H9 (cell line): Measurements from ENCODE around the gene ZBTB38. TPM values are rescaled to one million over a fixed set of nuclear protein-coding genes. Genes with fewer than 3 reads are reported as not detected.

Source experiments
- DNase-seq: peaks from one replicate; pipeline ENCODE4 v3.0.0-alpha.2; 2017
- H2AFZ ChIP-seq: one replicate; pipeline ENCODE4 v1.6.1; 2013; ENCODE audit warnings: mild to moderate bottlenecking, low read length, control low read depth, moderate library complexity
- H2AK5ac ChIP-seq: 2 replicates; pipeline ENCODE4 v1.6.1; 2013; ENCODE audit warnings: low read length, control low read depth, mixed read lengths; ENCODE audit not compliant: insufficient read length
- H2BK120ac ChIP-seq: one replicate; pipeline ENCODE4 v1.6.1; 2013; ENCODE audit warnings: low read depth, mild to moderate bottlenecking, low read length, control low read depth, inconsistent platforms; ENCODE audit not compliant: poor library complexity, severe bottlenecking
- H2BK12ac ChIP-seq: 2 replicates; pipeline ENCODE4 v1.6.1; 2013; ENCODE audit warnings: low read length, control low read depth, mixed read lengths, low read depth; ENCODE audit not compliant: insufficient read length
- H2BK15ac ChIP-seq: 2 replicates; pipeline ENCODE4 v1.6.1; 2013; ENCODE audit warnings: low read depth, low read length, control low read depth
- H2BK20ac ChIP-seq: one replicate; pipeline ENCODE4 v1.6.1; 2013; ENCODE audit warnings: low read depth, mild to moderate bottlenecking, low read length, control low read depth, inconsistent platforms; ENCODE audit not compliant: poor library complexity, severe bottlenecking
- H2BK5ac ChIP-seq: 2 replicates; pipeline ENCODE4 v1.6.1; 2013; ENCODE audit warnings: low read length, control low read depth, mixed read lengths; ENCODE audit not compliant: insufficient read length
- H3K14ac ChIP-seq: 2 replicates; pipeline ENCODE4 v1.6.1; 2013; ENCODE audit warnings: low read length, control low read depth; ENCODE audit not compliant: insufficient read depth
- H3K18ac ChIP-seq: 2 replicates; pipeline ENCODE4 v1.6.1; 2013; ENCODE audit warnings: low read depth, mild to moderate bottlenecking, mixed read lengths, low read length, control low read depth; ENCODE audit not compliant: insufficient read length
- H3K23ac ChIP-seq: 2 replicates; pipeline ENCODE4 v1.6.1; 2013; ENCODE audit warnings: low read length, control low read depth, mixed read lengths, low read depth; ENCODE audit not compliant: insufficient read length
- H3K23me2 ChIP-seq: 2 replicates; pipeline ENCODE4 v1.6.1; 2013; ENCODE audit warnings: low read depth, mild to moderate bottlenecking, mixed read lengths, low read length, control low read depth; ENCODE audit not compliant: insufficient read length, poor library complexity, severe bottlenecking
- H3K27ac ChIP-seq: 2 replicates; pipeline ENCODE4 v1.5.1; 2013; ENCODE audit warnings: low read length, control low read depth, mixed read lengths, low read depth; ENCODE audit not compliant: insufficient read length
- H3K27me3 ChIP-seq: 2 replicates; pipeline ENCODE4 v1.6.1; 2013; ENCODE audit warnings: low read length, control low read depth, inconsistent platforms; ENCODE audit not compliant: insufficient read depth
- H3K4ac ChIP-seq: 2 replicates; pipeline ENCODE4 v1.6.1; 2013; ENCODE audit warnings: low read depth, mild to moderate bottlenecking, control low read depth, inconsistent platforms, low read length, moderate library complexity
- H3K4me1 ChIP-seq: 2 replicates; pipeline ENCODE4 v1.6.1; 2013; ENCODE audit warnings: low read length, control low read depth, inconsistent platforms; ENCODE audit not compliant: insufficient read depth
- H3K4me2 ChIP-seq: 2 replicates; pipeline ENCODE4 v1.6.1; 2013; ENCODE audit warnings: low read length, control low read depth, mixed read lengths; ENCODE audit not compliant: insufficient read length, insufficient read depth
- H3K56ac ChIP-seq: 2 replicates; pipeline ENCODE4 v1.6.1; 2013; ENCODE audit warnings: low read depth, mild to moderate bottlenecking, mixed read lengths, low read length, control low read depth; ENCODE audit not compliant: insufficient read length
- H3K79me1 ChIP-seq: 2 replicates; pipeline ENCODE4 v1.6.1; 2013; ENCODE audit warnings: low read depth, mild to moderate bottlenecking, moderate library complexity, low read length, control low read depth, inconsistent platforms; ENCODE audit not compliant: insufficient read depth, poor library complexity, severe bottlenecking
- H3K79me2 ChIP-seq: 2 replicates; pipeline ENCODE4 v1.6.1; 2013; ENCODE audit warnings: low read length, control low read depth, inconsistent platforms; ENCODE audit not compliant: insufficient read depth
- H3K9ac ChIP-seq: 2 replicates; pipeline ENCODE4 v1.6.1; 2013; ENCODE audit warnings: low read length, control low read depth, mixed read lengths; ENCODE audit not compliant: insufficient read length; ENCODE audit errors: extremely low read depth
- H3K9me3 ChIP-seq: one replicate; pipeline ENCODE4 v1.6.1; 2013; ENCODE audit warnings: low read depth, low read length, inconsistent platforms; ENCODE audit not compliant: control insufficient read depth
- H3T11ph ChIP-seq: one replicate; pipeline ENCODE4 v1.6.1; 2013; ENCODE audit warnings: mild to moderate bottlenecking, low read length, control low read depth, inconsistent platforms
- H4K20me1 ChIP-seq: one replicate; pipeline ENCODE4 v1.6.1; 2013; ENCODE audit not compliant: control insufficient read depth, insufficient read length, insufficient read depth
- H4K5ac ChIP-seq: 2 replicates; pipeline ENCODE4 v1.6.1; 2013; ENCODE audit warnings: low read depth, mild to moderate bottlenecking, mixed read lengths, low read length, control low read depth; ENCODE audit not compliant: insufficient read length
- H4K8ac ChIP-seq: replicated peaks from 2 replicates; pipeline ENCODE4 v1.6.1; 2013; ENCODE audit warnings: low read length, control low read depth, mixed read lengths, low read depth; ENCODE audit not compliant: insufficient read length
- H4K91ac ChIP-seq: 2 replicates; pipeline ENCODE4 v1.6.1; 2013; ENCODE audit warnings: low read depth, mild to moderate bottlenecking, moderate library complexity, mixed read lengths, low read length, control low read depth; ENCODE audit not compliant: insufficient read length
- H3K27ac Mint-ChIP-seq, 3 experiments: 2 replicates in 2 of 3; 3 replicates in 1 of 3; pipeline ENCODE4 v1.8.0; 2020 to 2021; ENCODE audit warnings: mixed read lengths in 3 of 3, mild to moderate bottlenecking in 1 of 3, moderate library complexity in 1 of 3
- H3K27me3 Mint-ChIP-seq: 2 replicates; pipeline ENCODE4 v1.8.0; 2021; ENCODE audit warnings: low read depth, mild to moderate bottlenecking, moderate library complexity, mixed read lengths
- H3K36me3 Mint-ChIP-seq, 3 experiments: 2 replicates in 2 of 3; 3 replicates in 1 of 3; pipeline ENCODE4 v1.8.0; 2020 to 2021; ENCODE audit warnings: low read depth in 3 of 3, mixed read lengths in 3 of 3; ENCODE audit not compliant: insufficient read depth in 1 of 3
- H3K4me1 Mint-ChIP-seq, 2 experiments: 2 replicates each; pipeline ENCODE4 v1.8.0; 2020; ENCODE audit warnings: mixed read lengths in 2 of 2
- H3K4me3 Mint-ChIP-seq, 2 experiments: 2 replicates in 1 of 2; 3 replicates in 1 of 2; pipeline ENCODE4 v1.8.0; 2020 to 2021; ENCODE audit warnings: mild to moderate bottlenecking in 2 of 2, mixed read lengths in 2 of 2, moderate library complexity in 1 of 2
- H3K9me3 Mint-ChIP-seq, 2 experiments: 2 replicates in 1 of 2; 3 replicates in 1 of 2; pipeline ENCODE4 v1.8.0; 2020; ENCODE audit warnings: mild to moderate bottlenecking in 2 of 2, mixed read lengths in 2 of 2, moderate library complexity in 1 of 2
- CTCF ChIP-seq: fragments of 200-600 bp; sonication (generic); conservative IDR thresholded peaks from 3 replicates; pipeline ENCODE4 v1.8.0; 2021; ENCODE audit warnings: antibody characterized with exemption, mild to moderate bottlenecking
- total RNA-seq: library from RNA; stranded (reverse); gene quantifications from 2 replicates; pipeline ENCODE4 v1.2.1, GENCODE V29; 2021

ZBTB38 gene
- total RNA-seq, 1 experiment from 2014 or later, result 14.6 TPM

- no peak overlapping the region for H3K9ac ChIP-seq
- H2BK15ac ChIP-seq, result no peak overlapping the region
- no peak overlapping the region for H2AK5ac ChIP-seq
- H2AFZ ChIP-seq, result no peak overlapping the region
- Mint-ChIP-seq H3K27ac (no peak overlapping the region), H3K36me3 (no peaks in the 10 kb centered on the region; a peak in 1 of 7 replicates), H3K27me3 (peaks cover 2% of the 10 kb centered on the region), H3K4me1 (peaks cover 53 to 54% of the 10 kb centered on the region in 2 experiments), H3K9me3 (no peaks in the 10 kb centered on the region), H3K4me3 (no peak overlapping the region)
- H4K8ac ChIP-seq, result no peak overlapping the region
- H3K4me2 ChIP-seq, result no peak overlapping the region
- no peaks in the 10 kb centered on the region for H3K79me2 ChIP-seq
- H3K27me3 ChIP-seq, result no peaks in the 10 kb centered on the region
- no peak overlapping the region for H3K23ac ChIP-seq
- no peak overlapping the region for H2BK120ac ChIP-seq
- no peak overlapping the region for H2BK12ac ChIP-seq
- no peak overlapping the region for H3K18ac ChIP-seq
- TF ChIP-seq CTCF, result no peak
- no peak overlapping the region for H4K5ac ChIP-seq
- no peak overlapping the region for H2BK20ac ChIP-seq
- H3T11ph ChIP-seq, result no peak overlapping the region
- H3K4me1 ChIP-seq, result peaks cover 11% of the 10 kb centered on the region; the same call in 1 of the 2 replicates
- no peaks in the 10 kb centered on the region for H3K9me3 ChIP-seq
- no peak overlapping the region for H3K14ac ChIP-seq
- no peaks in the 10 kb centered on the region for H3K23me2 ChIP-seq
- no peaks in the 10 kb centered on the region for H4K20me1 ChIP-seq
- H3K4ac ChIP-seq, result no peak overlapping the region
- no peak for DNase-seq
- H3K27ac ChIP-seq, result no peak overlapping the region
- H3K56ac ChIP-seq, result no peak overlapping the region
- H3K79me1 ChIP-seq, result no peaks in the 10 kb centered on the region
- no peak overlapping the region for H2BK5ac ChIP-seq
- no peak overlapping the region for H4K91ac ChIP-seq
Observed at GRCh38 chr3:141373232-141373631, 4.9 kb downstream of the ZBTB38 start.
